ENCODE measurements around the gene ZNF771. TPM values are rescaled to one million over a fixed set of nuclear protein-coding genes. Genes with fewer than 3 reads are reported as not detected.

Gene ZNF771
- total RNA-seq, 1 experiment from 2014 or later: 11.0 TPM

- ATAC-seq (peak; percentile 67), DNase-seq (ENCODE audit: low read depth, low spot score) (peak; percentile 78)
- Histone ChIP-seq H3K9me3 (ENCODE audit: control insufficient read depth in 1 of 2, insufficient read depth in 1 of 2, low read depth in 1 of 2, low read length in 2 of 2) (no peaks in the 10 kb centered on the region), H3K27ac (ENCODE audit: low read depth, low read length) (peak overlapping the region; percentile 63), H3K4me2 (ENCODE audit: low read length) (peak overlapping the region; percentile 88), H3K9ac (ENCODE audit: low read length) (0 out of 2 replicates have a peak overlapping the region, but pooled peaks have one; percentile 25), H3K4me1 (ENCODE audit: control insufficient read depth in 1 of 2, insufficient read depth in 2 of 2, low read length in 2 of 2) (peaks cover 18 to 39% of the 10 kb centered on the region in 2 experiments), H3K9me2 (ENCODE audit: insufficient read depth) (no peaks in the 10 kb centered on the region), H4K20me1 (ENCODE audit: insufficient read depth) (no peaks in the 10 kb centered on the region), H3K79me2 (ENCODE audit: insufficient read depth, low read length) (peaks cover 48% of the 10 kb centered on the region), H3K4me3 (replicated peaks in 1 of 2; ENCODE audit: low read depth in 1 of 2, low read length in 2 of 2) (peak overlapping the region in 1 of 2 experiments; percentile 7; a peak in 1 of 4 replicates), H3K27me3 (ENCODE audit: insufficient read depth, low read length) (no peaks in the 10 kb centered on the region), H2AFZ (ENCODE audit: low read depth, low read length, poor library complexity, severe bottlenecking) (no peak overlapping the region), H3K36me3 (ENCODE audit: control insufficient read depth in 1 of 2, insufficient read depth in 2 of 2, low read length in 2 of 2) (peaks cover 6 to 25% of the 10 kb centered on the region in 2 experiments; a peak in 1 of 4 replicates)
- TF ChIP-seq POLR2A (IDR thresholded peaks at IDR 0.05; ENCODE audit: borderline replicate concordance, extremely low read depth, insufficient read depth, insufficient read length) (no peak), RAD21 (IDR thresholded peaks at IDR 0.05; ENCODE audit: low read depth) (peak; percentile 94), CEBPB (IDR thresholded peaks at IDR 0.05; ENCODE audit: low read depth) (no peak), EGR1 (IDR thresholded peaks at IDR 0.05; ENCODE audit: low read depth) (no peak), SRF (IDR thresholded peaks at IDR 0.05; ENCODE audit: low read depth) (no peak), JUND (IDR thresholded peaks at IDR 0.05) (no peak), YY1 (IDR thresholded peaks at IDR 0.05; ENCODE audit: extremely low read depth, insufficient replicate concordance, low read depth, low read length) (peak; percentile 39), EZH2phosphoT487 (IDR thresholded peaks at IDR 0.05; ENCODE audit: borderline replicate concordance) (no peak)
- TF ChIP-seq, protein P1, sequence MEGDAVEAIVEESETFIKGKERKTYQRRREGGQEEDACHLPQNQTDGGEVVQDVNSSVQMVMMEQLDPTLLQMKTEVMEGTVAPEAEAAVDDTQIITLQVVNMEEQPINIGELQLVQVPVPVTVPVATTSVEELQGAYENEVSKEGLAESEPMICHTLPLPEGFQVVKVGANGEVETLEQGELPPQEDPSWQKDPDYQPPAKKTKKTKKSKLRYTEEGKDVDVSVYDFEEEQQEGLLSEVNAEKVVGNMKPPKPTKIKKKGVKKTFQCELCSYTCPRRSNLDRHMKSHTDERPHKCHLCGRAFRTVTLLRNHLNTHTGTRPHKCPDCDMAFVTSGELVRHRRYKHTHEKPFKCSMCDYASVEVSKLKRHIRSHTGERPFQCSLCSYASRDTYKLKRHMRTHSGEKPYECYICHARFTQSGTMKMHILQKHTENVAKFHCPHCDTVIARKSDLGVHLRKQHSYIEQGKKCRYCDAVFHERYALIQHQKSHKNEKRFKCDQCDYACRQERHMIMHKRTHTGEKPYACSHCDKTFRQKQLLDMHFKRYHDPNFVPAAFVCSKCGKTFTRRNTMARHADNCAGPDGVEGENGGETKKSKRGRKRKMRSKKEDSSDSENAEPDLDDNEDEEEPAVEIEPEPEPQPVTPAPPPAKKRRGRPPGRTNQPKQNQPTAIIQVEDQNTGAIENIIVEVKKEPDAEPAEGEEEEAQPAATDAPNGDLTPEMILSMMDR (IDR thresholded peaks at IDR 0.05 in 2 of 3, conservative IDR thresholded peaks at IDR 0.05 in 1 of 3; ENCODE audit: borderline replicate concordance in 1 of 3, insufficient read depth in 1 of 3, low read depth in 2 of 3, low read length in 2 of 3): peak; percentile 91 to 98 (median 96)
- CTCF ChIA-PET: interaction anchor here (0.6 to 2.1 kb wide), 28 partner anchors 9 to 745 kb away, joined by 3 to 34 read pairs (median 4); partner anchors contain the start of genes CD2BP2, DCTPP1, GDPD3 and TBC1D10B
- intact Hi-C loops (cut with micrococcal nuclease): loop anchor here (2.0 to 5.0 kb wide), 2 partner anchors 39 to 317 kb away; partner anchors contain the start of genes TBC1D10B and TBX6
- POLR2A ChIA-PET: interaction anchor here (0.7 to 1.5 kb wide), 6 partner anchors 8 to 317 kb away, joined by 3 to 9 read pairs (median 4); partner anchors contain the start of genes TBX6 and ZNF48
- RAD21 ChIA-PET (ENCODE audit: low non-redundant PET in 1 of 2, low total read pairs in 2 of 2, uncharacterized antibody in 2 of 2, unreplicated experiment in 2 of 2): interaction anchor here (0.6 to 0.9 kb wide), 5 partner anchors 9 to 297 kb away, joined by 3 to 6 read pairs (median 3); partner anchors contain the start of gene GDPD3 (in 1 of the 2)
- no TSS peak for BruUV-seq (replicated peaks)
Measured at GRCh38 chr16:30409125-30410060, 2.0 kb downstream of the ZNF771 start.
